DMS 273 treated with DMSO at 0.1 percent for 48 hours (cell line): ENCODE data around the gene BTBD16.

Source experiments
- DNase-seq: peaks from one replicate; lab custom pipeline; 2025; lab: John Stamatoyannopoulos, UW

BTBD16 gene

GRCh38 chr10:122316224-122316884 is 45.3 kb downstream of the BTBD16 start:
- no peak for DNase-seq

- DNase-seq: no peak
These were observed 50.9 kb downstream of the BTBD16 start for GRCh38 chr10:122321960-122322359.

DNA sequence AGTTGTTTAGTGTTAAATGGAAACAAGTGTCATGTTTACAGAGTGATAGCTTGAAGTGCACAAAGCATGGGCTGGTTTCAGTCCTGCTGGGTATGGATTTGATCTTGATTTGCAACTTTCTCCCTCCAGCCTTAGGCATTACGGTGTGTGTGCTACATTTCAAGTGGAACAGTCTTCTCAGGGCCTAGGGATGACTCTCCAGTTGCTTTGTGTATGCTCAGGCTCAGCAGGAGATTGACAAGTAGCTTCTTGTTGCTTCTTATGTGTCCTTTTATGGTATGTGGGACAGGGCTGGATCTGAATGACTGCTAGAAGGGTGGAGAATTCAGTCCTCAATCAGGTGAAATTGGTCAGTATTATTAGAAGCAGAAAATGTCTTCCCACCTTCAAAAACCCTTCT is 52.1 kb downstream of the BTBD16 start:
- no peak for DNase-seq

DNA sequence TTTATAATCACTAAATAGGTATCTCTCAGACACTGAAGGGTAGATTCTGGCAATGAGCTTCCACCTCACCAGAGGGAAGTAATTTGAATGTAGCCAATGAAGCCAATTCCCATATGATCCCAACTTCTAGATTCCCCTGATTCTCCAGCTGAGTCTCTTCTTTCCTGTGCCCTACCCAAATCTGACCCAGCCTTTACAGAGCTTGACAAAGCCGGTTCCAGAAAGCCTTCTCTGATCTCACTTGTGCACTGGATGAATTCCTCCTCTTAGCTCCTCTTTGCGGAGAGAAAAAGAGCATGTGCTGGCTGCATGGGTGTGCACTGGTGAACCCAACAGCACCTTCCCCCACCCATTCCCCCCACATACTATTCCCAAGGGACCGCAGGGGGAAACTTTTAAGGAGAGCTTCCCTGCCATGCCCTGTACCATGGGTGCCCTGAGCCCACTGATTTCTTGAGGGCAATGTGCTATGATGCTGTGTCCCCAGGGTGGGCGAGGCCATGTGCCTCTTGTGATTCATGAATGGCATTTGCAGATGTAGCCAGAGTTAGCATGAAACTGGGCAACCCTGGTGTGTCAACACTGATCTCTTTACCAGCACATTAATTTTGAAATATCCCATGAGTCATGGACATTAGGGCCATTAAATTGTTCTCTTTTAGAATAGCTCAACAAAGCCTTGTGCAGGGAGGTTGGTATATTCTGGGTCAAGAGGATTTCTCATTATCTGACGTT is 53.0 kb downstream of the BTBD16 start:
- DNase-seq: no peak

DNA sequence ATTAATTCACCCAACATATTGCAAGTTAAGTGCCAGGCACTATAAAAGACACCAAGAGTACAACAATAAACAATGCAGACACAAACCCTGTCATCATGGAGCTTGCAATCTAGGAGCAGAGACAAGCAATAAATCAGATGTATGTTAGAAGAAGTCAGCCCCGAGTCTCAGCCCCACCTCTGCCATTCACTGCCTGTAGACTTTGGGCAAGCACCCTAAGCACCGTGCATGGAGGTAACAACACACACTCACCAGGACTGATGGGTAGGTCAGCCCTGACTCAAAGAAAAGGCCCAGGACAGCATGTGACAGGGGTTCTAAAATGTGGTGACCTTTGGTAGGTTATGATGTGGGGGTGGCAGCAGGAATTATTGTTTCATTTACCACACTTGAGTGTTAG is 54.1 kb downstream of the BTBD16 start:
- no peak for DNase-seq

GRCh38 chr10:122326385-122326784 is 55.3 kb downstream of the BTBD16 start:
- DNase-seq: no peak

GRCh38 chr10:122326806-122327205 is 55.7 kb downstream of the BTBD16 start:
- DNase-seq: no peak

- no peak for DNase-seq
These were observed 56.4 kb downstream of the BTBD16 start for GRCh38 chr10:122327237-122328206.

DNA sequence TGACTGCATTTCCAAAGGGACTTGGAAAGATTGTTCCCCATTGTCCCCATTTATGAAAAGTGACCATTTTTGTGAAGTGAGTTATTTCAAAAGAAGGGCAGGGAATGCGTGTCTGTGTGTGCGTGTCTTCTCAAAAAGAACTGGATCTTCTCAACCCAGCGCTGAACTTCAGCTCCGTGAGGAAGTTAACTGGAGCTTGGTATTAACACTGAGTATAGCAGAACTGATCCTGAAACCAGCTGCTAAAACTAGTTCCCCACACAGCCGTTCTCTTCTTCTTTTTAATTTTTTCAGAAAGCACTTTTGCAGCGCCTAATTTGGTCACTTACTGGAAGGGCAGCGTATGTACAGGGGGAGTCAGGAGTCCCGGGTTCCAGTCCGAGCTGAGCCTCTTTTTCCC is 57.6 kb downstream of the BTBD16 start:
- DNase-seq: no peak

- no peak for DNase-seq
These were observed 58.3 kb downstream of the BTBD16 start for GRCh38 chr10:122329416-122329815.

- no peak for DNase-seq
These were observed 60.0 kb downstream of the BTBD16 start for GRCh38 chr10:122331100-122331499.

DNA sequence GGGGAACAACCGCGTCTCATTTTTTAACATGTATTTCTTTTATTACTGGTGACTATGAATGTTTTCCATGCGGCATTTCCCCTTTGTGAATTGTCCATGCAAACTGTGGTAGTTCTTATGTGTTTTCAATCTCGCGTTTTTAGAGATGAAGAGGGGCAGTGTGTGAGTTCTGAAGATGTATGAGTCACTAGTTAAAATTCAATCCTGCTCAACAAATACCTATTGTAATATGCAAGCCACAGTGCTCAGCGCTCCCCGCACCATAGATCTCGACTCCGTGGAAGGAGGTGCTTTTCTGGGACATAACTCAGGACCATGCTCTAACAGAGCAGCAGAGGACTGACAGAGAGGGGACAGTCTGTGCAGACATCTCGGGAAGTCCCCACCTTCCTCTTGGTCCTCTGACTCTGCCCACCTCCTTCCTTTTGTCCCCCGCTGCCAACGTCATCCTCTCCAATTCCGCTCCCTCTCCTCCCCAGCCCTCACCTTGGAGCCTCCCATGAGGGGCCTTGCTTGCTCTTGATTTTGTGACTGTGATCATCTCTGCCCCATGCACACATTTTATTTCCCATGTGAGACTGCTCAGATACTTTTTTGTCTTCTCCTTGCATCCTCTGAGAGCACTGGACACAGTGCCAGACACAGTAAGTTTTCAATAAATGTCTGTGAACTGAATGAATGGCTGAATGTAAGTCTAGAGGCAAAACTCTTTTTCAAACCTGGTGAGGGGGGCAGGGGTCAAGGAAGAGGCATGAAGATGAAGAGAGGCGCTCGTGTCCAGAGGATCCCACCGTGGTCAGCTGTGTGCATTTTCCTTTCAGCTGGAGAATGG is 60.7 kb downstream of the BTBD16 start:
- no peak for DNase-seq

DNA sequence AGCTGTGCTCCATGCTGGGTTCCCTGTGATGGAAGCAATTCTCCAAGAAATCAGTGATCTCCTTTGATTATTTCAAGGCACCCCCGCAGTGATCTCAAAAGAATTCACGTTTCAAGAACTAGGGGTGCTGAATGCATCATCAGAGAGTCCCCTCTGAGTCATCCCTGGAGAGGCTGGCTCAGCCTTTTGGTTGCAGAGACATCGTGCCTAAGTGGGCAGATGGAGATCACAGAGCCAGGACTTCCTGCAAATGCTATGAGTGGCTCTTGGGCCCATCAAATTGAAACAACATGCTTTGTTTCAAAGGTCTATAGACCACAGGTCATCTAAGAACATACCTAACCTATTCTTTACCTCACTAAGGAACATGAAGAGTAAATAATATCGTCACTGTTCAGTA is 61.9 kb downstream of the BTBD16 start:
- DNase-seq: no peak

GRCh38 chr10:122336332-122336731 is 65.2 kb downstream of the BTBD16 start:
- no peak for DNase-seq

GRCh38 chr10:122336961-122337360 is 65.9 kb downstream of the BTBD16 start:
- no peak for DNase-seq

DNA sequence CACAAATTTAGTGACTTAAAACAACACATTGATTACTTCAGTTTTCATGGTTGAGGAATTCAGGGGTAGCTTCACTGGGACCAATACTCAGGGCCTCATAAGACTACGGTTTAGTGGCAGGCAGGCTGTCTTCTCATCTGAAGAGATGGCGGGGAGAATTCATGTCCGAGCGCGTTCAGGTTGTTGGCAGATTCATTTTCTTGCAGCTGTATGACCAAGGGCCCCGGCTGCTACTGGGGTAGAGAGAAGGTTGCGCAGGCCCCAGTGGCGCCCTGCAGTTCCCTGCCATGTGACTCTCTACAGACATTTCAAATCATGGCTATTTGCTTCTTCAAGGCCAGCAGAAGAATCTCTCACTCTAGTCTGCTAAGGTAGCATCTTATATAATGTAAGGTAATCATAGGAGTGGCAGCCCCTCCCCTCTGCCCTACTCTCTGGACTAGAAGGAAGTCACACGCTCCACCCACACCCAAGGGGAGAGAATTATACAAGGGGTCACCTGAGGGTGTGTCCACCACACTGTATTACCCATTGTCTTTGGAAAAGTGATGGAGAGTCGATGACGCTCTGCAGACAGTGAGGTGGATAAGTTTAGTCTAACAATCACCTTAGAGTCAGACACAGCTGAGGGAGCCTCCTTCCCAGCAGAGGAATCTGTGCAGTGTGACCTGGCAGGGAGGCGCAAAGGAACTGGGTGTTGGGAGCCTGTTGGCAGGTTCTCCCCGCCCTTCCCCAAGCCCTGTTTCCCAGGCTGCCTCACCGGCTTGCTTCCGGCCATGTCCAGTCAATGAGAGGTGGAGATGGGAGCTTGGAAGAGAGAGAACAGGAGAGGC is 67.7 kb downstream of the BTBD16 start:
- DNase-seq: no peak

GRCh38 chr10:122341141-122341810 is 70.2 kb downstream of the BTBD16 start:
- DNase-seq: no peak

- DNase-seq: no peak
These were observed 71.4 kb downstream of the BTBD16 start for GRCh38 chr10:122342293-122343134.

DNA sequence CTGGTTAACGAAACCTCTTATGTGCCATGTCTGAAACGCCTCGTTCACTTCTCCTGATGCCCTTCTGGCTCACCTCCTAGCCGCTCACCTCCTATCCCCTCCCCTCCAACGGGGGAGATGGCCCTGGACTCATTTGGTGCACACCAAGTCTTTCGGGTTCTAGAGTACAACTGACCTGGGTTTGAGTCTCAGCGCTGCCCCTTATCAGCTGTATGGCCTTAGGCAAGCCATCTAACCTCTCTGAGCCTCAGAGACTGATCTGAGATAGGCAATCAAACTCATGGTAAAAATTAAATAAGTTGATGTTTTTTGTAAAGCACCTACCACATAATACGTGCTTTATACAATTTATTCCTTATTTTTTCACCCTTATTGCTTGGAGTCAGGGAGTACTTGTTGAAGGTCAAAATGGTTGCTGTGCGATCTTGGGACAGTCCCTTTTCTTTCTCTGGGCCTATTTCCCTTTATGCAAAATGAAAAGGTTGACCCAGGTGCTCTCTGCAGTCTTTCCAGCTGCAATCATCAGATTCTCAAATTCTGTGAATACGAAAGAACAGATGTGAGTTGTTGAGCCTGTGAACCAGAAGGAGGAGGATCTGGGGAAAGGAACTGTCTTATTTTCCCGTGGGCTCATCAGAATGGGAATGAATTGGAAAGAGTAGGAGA is 72.2 kb downstream of the BTBD16 start:
- DNase-seq: no peak
